Panc1 (cell line): ENCODE measurements around the gene CA12. TPM values are rescaled to one million over a fixed set of nuclear protein-coding genes. Genes with fewer than 3 reads are reported as not detected.

Source experiments
- ATAC-seq: fragments of 200-7000 bp; cut with Tn5 transposase; 2 replicates; pipeline ENCODE4 v1.9.1; 2020; ENCODE audit warnings: mild to moderate bottlenecking, moderate library complexity
- BruUV-seq: library from RNA; stranded (reverse); fragments of 400-500 nt; replicated peaks from 2 replicates; lab custom pipeline; 2021; lab: Mats Ljungman, UMichigan
- CTCF ChIA-PET: fragments of 300-600 bp; sonication (Branson Sonifier 250); formaldehyde crosslinking; loops from one replicate; lab custom pipeline; 2022; ENCODE audit warnings: antibody characterized with exemption; lab: Charles Lee
- POLR2A ChIA-PET: fragments of 300-600 bp; sonication (Branson Sonifier 250); formaldehyde crosslinking; loops from one replicate; lab custom pipeline; 2022; ENCODE audit warnings: antibody characterized with exemption; lab: Charles Lee
- DNase-seq: peaks from one replicate; pipeline ENCODE4 v3.0.0-alpha.2; 2010; ENCODE audit warnings: low read depth, low spot score
- H3K27ac ChIP-seq: 2 replicates; pipeline ENCODE4 v1.5.1; 2011; ENCODE audit warnings: mild to moderate bottlenecking, low read length, inconsistent platforms
- H3K27me3 ChIP-seq: fragments of 200-500 bp; sonication (Bioruptor generic); 2 replicates; pipeline ENCODE4 v1.6.0; 2014; ENCODE audit warnings: low read length, inconsistent platforms; ENCODE audit not compliant: control insufficient read depth, insufficient read depth
- H3K36me3 ChIP-seq: fragments of 200-500 bp; sonication (Bioruptor generic); 2 replicates; pipeline ENCODE4 v1.5.1; 2014; ENCODE audit warnings: inconsistent platforms, mild to moderate bottlenecking, low read length, moderate library complexity; ENCODE audit not compliant: control insufficient read depth, insufficient read depth
- H3K4me1 ChIP-seq: 2 replicates; pipeline ENCODE4 v1.5.1; 2011; ENCODE audit warnings: inconsistent platforms, mild to moderate bottlenecking, low read length, moderate library complexity; ENCODE audit not compliant: control insufficient read depth, insufficient read depth
- H3K4me3 ChIP-seq, 2 experiments: 2 replicates each; pipeline ENCODE4 v1.5.1; 2011 to 2012; ENCODE audit warnings: low read depth in 2 of 2, low read length in 2 of 2, mild to moderate bottlenecking in 2 of 2, inconsistent platforms in 1 of 2, moderate library complexity in 1 of 2
- H3K9me3 ChIP-seq: fragments of 200-500 bp; sonication (Bioruptor generic); 2 replicates; pipeline ENCODE4 v1.5.1; 2014; ENCODE audit warnings: low read depth, mild to moderate bottlenecking, inconsistent platforms, low read length, moderate library complexity; ENCODE audit not compliant: control insufficient read depth, insufficient read depth
- POLR2AphosphoS5 ChIP-seq: IDR thresholded peaks from 2 replicates; pipeline ENCODE4 v1.6.1; 2012; ENCODE audit warnings: mild to moderate bottlenecking, low read depth, low read length, moderate library complexity
- SIN3A ChIP-seq: IDR thresholded peaks from 2 replicates; pipeline ENCODE4 v1.6.1; 2012; ENCODE audit warnings: low read depth, mild to moderate bottlenecking, low read length, moderate library complexity, borderline replicate concordance; ENCODE audit not compliant: insufficient read depth
- TCF7L2 ChIP-seq: IDR thresholded peaks from 2 replicates; pipeline ENCODE4 v1.6.1; 2011; ENCODE audit warnings: mild to moderate bottlenecking, low read depth, low read length, inconsistent platforms
- in situ Hi-C: cut with HindIII; loops from 2 replicates; pipeline ENCODE4 v1.10.0; 2016; ENCODE audit warnings: low sequenced_read_pairs, low pct_unique_long_range_greater_than_20kb
- intact Hi-C: fragments of 100-400 bp; cut with micrococcal nuclease; formaldehyde crosslinking; loops from one replicate; pipeline ENCODE4 v1.10.0; 2022; ENCODE audit not compliant: unreplicated experiment
- total RNA-seq: library from RNA; stranded (reverse); gene quantifications from one replicate; pipeline ENCODE4 v1.2.1, GENCODE V29; 2021; ENCODE audit not compliant: unreplicated experiment
- TF ChIP-seq, protein P1 (sequence below): fragments of 450-650 bp; IDR thresholded peaks from 2 replicates; pipeline ENCODE4 v1.5.1; 2017; ENCODE audit warnings: mild to moderate bottlenecking
- TF ChIP-seq, protein P2 (sequence below), 2 experiments: IDR thresholded peaks; 2 replicates each; pipeline ENCODE4 v1.6.1; 2011 to 2012; ENCODE audit warnings: low read depth in 2 of 2, control low read depth in 1 of 2, low read length in 1 of 2, mild to moderate bottlenecking in 1 of 2, moderate library complexity in 1 of 2; ENCODE audit not compliant: insufficient read depth in 1 of 2

Gene CA12
- total RNA-seq, 1 experiment from 2014 or later: 0.74 TPM

DNA sequence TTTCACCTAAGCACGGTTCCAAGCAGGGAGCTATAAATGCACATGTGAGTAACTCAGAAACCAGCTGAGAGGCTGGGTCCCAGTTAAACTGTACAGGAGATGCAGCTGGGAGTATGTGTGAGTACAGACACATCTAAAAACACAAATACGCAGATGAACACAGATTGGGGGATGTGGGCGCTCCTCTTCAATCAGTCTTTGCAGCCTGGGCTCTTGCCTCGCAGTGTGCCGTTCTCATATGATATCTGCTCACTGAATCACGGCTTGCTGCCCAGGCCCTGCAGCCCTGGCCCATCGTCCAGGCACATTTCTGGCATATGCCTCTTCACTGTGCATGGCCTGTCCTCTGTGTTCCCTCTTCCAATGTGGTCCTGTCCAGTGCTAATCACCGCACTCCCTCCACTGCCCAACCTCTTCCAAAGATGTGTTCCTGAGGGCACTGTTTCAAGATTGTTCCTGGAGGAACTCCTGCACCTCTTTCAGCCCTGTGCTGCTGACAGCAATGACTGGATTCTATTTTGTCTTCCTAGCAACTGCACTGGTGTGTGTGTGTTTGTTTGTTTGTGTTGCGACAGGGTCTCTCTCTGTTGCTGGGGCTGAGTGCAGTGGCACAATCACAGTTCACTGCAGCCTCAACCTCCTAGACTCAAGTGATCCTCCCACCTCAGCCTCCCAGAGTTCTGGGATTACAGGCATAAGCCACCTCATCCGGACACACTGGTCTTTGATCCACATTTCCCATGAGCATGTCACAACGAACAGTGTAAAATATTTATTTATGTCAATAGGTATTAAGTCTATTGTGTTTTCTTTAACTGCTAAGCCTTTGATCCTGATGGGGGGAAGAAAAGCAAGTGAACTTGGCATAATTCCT is 17.0 kb downstream of the CA12 start:
- BruUV-seq: no TSS peak
- Histone ChIP-seq H3K4me3 (no peak overlapping the region), H3K27me3 (peaks cover 8% of the 10 kb centered on the region), H3K4me1 (no peaks in the 10 kb centered on the region), H3K27ac (no peak overlapping the region), H3K9me3 (no peaks in the 10 kb centered on the region), H3K36me3 (no peaks in the 10 kb centered on the region)
- in situ Hi-C loops (no loop called here), intact Hi-C loops (no loop called here)
- POLR2A ChIA-PET: no interaction called here
- TF ChIP-seq POLR2AphosphoS5: no peak
- TF ChIP-seq SIN3A: no peak
- TF ChIP-seq, protein P1, sequence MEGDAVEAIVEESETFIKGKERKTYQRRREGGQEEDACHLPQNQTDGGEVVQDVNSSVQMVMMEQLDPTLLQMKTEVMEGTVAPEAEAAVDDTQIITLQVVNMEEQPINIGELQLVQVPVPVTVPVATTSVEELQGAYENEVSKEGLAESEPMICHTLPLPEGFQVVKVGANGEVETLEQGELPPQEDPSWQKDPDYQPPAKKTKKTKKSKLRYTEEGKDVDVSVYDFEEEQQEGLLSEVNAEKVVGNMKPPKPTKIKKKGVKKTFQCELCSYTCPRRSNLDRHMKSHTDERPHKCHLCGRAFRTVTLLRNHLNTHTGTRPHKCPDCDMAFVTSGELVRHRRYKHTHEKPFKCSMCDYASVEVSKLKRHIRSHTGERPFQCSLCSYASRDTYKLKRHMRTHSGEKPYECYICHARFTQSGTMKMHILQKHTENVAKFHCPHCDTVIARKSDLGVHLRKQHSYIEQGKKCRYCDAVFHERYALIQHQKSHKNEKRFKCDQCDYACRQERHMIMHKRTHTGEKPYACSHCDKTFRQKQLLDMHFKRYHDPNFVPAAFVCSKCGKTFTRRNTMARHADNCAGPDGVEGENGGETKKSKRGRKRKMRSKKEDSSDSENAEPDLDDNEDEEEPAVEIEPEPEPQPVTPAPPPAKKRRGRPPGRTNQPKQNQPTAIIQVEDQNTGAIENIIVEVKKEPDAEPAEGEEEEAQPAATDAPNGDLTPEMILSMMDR: no peak
- TF ChIP-seq, protein P2, sequence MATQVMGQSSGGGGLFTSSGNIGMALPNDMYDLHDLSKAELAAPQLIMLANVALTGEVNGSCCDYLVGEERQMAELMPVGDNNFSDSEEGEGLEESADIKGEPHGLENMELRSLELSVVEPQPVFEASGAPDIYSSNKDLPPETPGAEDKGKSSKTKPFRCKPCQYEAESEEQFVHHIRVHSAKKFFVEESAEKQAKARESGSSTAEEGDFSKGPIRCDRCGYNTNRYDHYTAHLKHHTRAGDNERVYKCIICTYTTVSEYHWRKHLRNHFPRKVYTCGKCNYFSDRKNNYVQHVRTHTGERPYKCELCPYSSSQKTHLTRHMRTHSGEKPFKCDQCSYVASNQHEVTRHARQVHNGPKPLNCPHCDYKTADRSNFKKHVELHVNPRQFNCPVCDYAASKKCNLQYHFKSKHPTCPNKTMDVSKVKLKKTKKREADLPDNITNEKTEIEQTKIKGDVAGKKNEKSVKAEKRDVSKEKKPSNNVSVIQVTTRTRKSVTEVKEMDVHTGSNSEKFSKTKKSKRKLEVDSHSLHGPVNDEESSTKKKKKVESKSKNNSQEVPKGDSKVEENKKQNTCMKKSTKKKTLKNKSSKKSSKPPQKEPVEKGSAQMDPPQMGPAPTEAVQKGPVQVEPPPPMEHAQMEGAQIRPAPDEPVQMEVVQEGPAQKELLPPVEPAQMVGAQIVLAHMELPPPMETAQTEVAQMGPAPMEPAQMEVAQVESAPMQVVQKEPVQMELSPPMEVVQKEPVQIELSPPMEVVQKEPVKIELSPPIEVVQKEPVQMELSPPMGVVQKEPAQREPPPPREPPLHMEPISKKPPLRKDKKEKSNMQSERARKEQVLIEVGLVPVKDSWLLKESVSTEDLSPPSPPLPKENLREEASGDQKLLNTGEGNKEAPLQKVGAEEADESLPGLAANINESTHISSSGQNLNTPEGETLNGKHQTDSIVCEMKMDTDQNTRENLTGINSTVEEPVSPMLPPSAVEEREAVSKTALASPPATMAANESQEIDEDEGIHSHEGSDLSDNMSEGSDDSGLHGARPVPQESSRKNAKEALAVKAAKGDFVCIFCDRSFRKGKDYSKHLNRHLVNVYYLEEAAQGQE (IDR thresholded peaks at IDR 0.05; ENCODE audit: insufficient read depth in 1 of 2, low read depth in 2 of 2, low read length in 1 of 2): no peak
- DNase-seq: no peak
- ATAC-seq: peak; percentile 43; the same call in 1 of the 2 replicates
- CTCF ChIA-PET: no interaction called here

DNA sequence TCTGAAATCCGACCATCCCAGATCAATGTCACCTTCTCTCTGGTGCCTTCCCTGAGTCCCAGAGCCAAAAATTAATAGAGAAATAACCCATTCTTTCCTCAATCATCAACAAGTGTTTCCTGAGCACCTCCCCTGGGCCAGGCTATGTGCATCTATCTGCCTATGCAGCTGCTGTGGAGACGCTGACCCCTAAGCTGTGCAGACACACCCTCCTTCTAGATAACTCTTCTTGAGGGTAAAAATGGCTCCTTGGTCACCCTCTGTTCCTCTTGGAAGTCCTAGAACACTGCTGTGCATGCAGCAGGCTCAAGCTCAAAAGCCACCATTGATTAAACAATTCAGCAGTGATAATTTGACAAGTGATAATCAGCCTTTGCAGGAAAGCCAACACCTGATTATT is 18.4 kb downstream of the CA12 start:
- intact Hi-C loops (no loop called here), in situ Hi-C loops (no loop called here)
- ATAC-seq (no peak), DNase-seq (no peak)
- Histone ChIP-seq H3K27ac (no peak overlapping the region), H3K9me3 (no peaks in the 10 kb centered on the region), H3K4me3 (no peak overlapping the region), H3K4me1 (no peaks in the 10 kb centered on the region), H3K36me3 (no peaks in the 10 kb centered on the region), H3K27me3 (peaks cover 8% of the 10 kb centered on the region)
- ChIA-PET CTCF (no interaction called here), POLR2A (no interaction called here)
- BruUV-seq: no TSS peak
- TF ChIP-seq SIN3A (no peak), TCF7L2 (no peak), POLR2AphosphoS5 (no peak)
- TF ChIP-seq, protein P2 (IDR thresholded peaks at IDR 0.05; ENCODE audit: insufficient read depth in 1 of 2, low read depth in 2 of 2, low read length in 1 of 2): no peak
- TF ChIP-seq, protein P1: no peak
